ENCODE measurements around the gene MGA.

The MGA gene
- total RNA-seq = 128 to 186 reads per million in 2 donors

DNA sequence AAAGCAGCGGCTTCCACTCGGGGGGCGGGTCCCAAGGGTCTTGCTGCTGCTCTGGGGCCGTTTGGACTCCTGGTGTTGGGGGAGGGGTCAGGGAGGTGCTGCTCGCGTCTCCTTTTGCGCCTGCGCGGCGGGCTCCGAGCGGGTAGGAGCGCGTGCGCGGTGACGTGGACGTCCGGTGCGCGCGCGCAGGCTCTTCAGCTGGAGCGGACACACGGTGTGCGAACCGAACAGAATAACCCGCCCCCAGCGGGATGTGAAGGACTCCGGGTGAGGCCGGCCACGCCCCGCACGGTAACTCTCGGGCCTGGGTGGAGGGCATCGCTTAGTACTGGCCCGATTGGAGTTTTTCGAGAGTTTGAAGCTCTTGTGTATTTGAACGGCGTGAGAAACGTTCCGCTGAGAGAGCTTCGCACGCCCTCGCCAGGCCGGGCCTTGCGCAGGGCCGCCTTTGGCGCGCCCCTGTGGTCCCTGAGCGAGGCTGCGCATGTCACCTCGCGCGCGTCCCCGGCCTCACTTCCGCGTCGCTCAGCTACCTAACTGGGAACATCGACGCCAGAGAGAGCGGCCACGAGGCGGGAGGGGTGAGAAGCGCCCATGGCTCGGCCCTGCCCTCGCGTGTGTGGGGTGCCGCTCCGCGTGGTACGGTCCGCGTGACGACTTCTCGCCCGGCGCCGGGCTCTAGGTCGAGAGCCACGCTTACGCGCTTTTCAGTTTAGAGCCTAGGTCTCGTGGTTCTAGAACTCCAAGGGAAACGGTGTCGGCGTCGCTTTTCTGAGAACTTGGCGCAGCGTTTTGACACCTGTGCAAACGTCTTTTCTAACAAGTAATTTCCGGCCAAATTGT, at the start of gene MGA:
Gene MGA, plus strand, starts transcription at position 171 of the 843 bp plus-strand sequence.
- peak; percentile 75 to 97 (median 85) for DNase-seq

GRCh38 chr15:41620536-41621199, 39.5 kb upstream of the MGA start:
- no peak for DNase-seq

DNA sequence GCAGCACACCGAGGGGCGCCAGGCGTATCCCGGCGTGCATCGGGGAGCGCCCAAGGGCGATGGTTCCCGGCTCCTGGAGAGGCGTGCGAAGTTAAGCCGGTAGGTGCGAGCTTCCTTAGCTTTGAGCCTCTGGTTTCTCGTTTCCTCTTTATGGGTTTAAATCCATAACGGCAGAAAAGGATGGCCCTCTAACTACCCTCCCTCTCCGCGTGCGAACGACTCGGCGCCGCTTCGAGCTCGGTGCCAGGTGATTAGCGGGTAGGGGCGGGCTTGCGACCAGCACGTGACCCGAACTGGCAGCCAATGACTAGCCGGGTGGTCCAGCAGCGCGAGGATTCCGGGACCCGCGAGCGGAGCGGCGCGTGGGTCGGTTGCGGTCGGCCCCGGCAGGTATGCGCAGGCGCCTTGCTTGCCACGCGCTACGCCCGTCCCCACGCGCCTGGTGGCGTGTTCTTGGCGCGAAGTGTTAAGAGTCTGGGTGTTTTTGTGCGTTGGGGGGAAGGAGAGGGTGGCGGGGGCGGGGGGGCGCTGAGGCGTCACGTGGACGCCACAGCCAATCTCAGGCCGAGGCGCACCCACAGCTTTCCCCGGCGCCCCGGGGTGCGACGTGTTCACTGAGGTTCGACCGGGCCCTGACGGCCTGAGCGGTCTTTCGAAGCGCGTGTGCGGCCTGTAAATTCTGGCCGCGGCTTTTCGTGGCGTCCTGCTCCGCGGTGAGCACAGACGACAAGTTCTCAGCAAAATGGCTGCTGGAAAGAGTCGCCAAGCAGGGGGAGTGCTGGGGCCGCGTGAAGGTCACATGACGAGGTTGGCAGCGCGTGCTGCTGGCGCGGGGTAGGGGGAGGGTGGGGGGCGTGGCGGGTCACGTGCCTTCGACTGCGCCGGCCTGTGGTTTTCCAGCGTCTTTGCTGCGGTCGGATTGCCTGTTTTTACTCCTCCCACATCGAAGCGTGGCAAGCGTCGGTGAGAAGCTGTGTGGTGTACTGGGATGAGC, 38.7 kb upstream of the MGA start:
- peak; percentile 47 to 92 (median 73) for DNase-seq

GRCh38 chr15:41622901-41623300, 37.3 kb upstream of the MGA start:
- DNase-seq = no peak

- DNase-seq = no peak
These were observed 33.0 kb upstream of the MGA start for GRCh38 chr15:41627203-41627602.

DNA sequence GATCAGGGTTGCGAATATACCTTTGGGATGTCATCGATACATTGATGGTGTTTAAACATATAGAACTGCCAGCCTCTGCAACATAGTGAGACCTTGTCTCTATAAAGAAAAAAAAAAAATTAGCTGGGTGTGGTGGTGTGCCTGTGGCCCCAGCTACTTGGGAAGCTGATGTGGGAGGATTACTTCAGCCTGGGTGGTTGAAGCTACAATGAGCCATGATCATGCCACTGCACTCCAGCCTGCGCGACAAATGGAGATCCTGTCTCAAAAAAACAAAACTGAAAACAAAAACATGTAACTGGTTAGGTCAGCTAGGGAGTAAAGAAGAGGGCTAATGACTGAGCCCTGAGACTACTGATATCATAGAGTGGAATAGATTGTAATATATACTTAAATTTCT, 30.7 kb upstream of the MGA start:
- no peak for DNase-seq

- DNase-seq = no peak
These were observed 30.3 kb upstream of the MGA start for GRCh38 chr15:41629883-41630282.

- no peak for DNase-seq
These were observed 29.5 kb upstream of the MGA start for GRCh38 chr15:41630616-41631217.

DNA sequence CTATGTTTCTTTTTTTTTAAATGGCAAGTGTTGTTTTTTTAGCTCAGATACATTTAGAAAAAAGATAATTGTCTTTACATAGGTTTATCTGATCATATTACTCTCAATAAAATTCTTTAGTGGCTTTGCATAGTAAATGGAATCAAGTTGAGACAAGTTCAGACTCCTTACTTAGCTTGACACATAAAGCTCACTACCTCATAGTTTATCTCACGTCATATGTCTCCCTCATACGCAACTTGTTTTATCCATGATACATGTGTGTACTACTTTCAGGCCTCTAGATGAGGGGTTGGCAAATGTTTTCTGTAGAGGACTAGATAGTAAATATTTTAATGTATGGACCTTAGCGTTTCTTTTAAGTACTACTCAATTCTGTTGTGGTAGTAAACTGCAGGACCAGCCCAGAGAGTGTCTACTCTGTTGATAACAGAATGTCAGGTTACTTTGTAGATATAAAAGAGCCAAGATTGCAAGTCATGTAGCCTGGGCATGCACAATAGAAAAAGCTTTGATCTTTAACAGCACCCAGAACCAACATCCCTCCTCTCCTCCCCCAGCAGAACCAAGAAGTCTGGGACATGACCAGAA, 28.2 kb upstream of the MGA start:
- no peak for DNase-seq

DNA sequence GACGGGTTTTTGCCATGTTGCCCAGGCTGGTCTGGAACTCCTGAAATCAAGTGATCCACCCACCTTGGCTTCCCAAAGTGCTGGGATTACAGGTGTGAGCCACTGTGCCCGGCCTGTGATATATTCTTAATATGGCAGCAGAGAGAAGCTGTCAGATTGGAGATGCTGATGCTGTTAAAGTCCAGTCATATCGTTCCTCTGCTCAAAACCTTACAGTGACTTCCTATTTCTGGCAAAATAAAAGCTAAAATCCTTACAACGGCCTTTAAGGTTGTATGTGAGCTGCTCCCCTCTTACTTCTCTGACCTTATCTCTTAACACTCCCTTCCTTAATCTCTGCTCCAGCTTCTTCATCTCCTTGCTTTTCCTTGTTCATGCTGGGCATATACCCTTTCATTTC, 26.6 kb upstream of the MGA start:
- DNase-seq = no peak

DNA sequence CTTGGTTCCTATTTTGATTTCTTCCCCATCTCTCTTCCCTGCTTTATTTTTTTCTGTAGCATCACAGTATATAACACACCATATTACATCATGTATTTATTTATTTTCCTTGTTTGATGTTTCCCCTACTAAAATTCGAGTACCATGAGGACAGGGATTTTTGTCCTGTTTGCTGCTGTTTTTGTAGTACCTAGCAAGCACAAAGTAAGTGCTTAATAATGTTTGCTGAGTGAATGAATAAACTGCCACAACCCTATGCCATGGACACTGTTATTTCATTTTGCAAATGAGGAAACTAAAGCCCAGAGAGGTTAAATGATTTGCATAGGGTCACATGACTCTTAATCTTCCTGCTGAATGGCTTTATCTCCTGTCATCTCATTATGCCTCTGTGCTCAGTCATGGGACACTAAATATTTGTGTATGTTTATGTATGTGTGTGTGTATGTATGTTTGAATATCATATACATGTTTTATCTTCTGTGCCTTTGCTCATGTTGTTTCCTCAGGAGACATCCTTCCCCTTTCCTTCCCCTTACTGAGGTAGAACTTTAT, 26.1 kb upstream of the MGA start:
- DNase-seq = peak in 1 of 5 experiments; percentile 8

DNA sequence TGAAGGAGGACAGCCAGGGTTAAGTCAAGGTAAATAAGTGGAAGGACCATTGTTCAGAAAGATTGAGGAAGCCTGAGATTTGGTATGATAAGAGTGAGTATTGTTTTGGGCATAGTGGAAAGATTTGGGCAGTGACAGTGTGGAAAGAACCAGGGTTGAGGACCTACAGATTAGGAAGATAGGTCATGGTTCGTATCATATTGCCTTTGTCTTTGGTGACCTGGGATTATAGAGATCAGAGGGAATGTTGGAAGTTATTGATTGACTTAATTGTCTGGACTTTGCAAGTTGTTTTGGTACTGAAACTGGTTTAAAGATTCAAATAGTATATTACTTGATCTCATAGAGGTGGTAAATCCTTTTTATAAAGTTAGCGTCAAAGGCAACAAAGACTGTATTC, 23.1 kb upstream of the MGA start:
- no peak for DNase-seq

DNA sequence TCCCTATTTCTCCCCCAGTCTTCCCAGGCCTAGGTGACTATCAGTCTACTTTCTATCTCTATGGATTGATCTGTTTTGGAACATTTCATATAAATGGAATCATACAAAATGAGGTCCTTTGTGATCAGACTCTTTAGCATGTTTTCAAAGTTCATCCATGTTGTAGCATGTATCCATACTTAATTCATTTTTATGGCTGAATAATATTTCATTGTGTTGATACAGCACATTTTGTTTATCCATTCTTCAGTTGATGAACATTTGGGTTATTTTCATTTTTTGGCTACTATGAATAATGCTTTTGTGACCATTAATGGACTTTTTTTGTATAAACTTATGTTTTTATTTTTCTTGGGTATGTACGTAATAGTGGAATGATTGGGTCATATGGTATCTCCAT, 19.2 kb upstream of the MGA start:
- DNase-seq = no peak

GRCh38 chr15:41647262-41647661, 12.9 kb upstream of the MGA start:
- no peak for DNase-seq

DNA sequence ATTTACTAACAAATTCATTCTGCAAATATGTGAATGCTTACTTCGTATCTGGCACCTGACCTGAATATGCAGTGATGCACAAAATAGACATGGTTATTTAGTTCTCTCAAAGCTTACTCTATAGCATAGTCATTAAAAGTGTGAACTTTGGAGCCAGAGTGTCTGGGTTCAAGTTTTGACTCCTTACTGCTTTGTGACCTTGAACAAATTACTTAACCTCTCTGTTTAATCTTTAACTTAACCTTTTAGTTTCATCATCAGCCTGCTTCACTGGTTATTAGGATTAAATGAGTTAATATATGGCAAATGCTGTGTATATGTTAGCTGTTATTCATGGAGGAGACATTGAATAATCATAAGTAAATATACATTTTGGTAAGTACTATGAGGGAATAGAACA, 12.1 kb upstream of the MGA start:
- no peak for DNase-seq

DNA sequence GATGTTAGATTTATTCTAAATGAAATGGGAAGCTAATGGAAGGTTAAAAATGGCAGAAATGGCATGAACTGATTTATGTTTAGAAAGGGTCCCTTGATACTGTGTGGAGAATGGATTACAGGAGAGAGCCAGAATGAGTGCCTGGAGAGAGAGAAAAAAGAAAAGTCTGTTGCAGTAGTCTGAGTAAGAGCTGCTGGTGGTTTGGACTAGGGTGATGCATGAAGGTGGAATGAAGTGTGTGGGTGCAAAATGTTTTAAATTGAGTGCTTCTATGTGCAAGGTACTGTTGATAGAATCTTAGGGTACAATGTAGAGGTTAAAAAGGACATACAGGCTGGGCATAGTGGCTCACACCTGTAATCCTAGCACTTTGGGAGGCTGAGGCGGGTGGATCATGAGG, 11.4 kb upstream of the MGA start:
- DNase-seq = no peak

- DNase-seq = no peak
These were observed 9.4 kb upstream of the MGA start for GRCh38 chr15:41650806-41651205.

DNA sequence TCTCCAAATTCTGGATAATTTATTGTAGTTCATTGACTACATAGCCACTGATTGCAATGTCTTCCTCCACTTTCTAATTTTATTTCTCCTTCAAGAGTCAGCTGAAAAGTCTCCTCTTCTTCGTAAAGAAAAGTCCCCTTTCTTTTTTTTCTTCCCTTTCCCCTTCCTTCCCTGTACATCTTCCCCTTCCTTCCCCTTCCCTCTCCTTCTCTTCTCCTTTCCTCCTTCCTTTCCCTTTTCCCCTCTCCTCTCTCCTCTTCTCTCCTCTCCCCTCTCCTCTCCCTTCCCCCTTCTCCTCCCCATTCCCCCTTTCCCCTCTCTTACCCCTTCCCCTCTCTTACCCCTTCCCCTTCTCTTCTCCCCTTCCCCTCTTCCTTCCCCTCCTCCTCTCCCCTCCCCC, 8.8 kb upstream of the MGA start:
- DNase-seq = no peak

DNA sequence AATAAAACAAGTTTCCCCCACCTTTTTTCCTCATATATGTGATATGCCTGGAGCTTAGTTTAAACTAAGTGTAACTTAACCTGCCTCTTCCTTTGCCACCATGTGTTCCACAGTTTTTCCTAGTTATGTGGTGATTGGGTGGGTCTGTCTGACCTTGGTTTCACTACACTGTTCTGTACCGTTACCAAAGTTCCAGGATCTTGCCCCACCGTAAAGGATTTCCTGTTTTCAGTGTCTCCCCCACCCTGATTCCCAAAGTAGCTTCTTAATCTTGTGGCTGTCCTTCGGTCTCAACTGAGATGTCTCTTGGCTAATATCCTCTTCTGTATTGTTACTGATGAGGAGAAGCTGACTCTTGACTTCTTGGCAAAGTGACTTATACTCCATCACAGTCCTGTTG, 6.4 kb upstream of the MGA start:
- DNase-seq = no peak

GRCh38 chr15:41655716-41656115, 4.5 kb upstream of the MGA start:
- no peak for DNase-seq

GRCh38 chr15:41656188-41656587, 4.0 kb upstream of the MGA start:
- DNase-seq = no peak

DNA sequence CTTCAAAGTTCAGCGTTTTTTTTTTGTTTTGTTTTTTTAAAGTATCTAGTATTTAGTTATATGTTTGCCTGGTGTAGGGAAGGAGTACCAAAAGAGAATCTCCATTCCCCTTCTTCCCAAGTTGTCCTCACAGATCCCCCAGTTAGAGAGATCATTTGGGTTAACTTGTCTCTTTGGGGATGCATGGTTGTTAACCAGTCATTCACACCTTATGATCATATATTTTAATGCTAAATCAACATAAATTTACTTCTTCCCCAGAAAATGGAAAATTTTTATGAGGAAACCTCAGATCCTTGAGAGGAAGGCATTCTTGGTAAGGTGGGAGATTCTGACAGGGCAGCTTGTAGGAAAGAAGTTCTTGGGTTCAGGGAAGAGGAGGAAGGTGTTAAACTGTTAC, 1.5 kb upstream of the MGA start:
- no peak for DNase-seq

Data from T-helper 2 cell (primary cell).